DMS53 treated with DMSO at 0.1 percent for 48 hours (cell line): ENCODE results near the gene SPATA16.

Source experiments
- DNase-seq: peaks from one replicate; lab custom pipeline; 2025; ENCODE audit not compliant: unreplicated experiment; lab: John Stamatoyannopoulos, UW

SPATA16 gene

GRCh38 chr3:172846103-172846561 is 294.9 kb downstream of the SPATA16 start:
- no peak for DNase-seq

GRCh38 chr3:172844428-172844827 is 296.6 kb downstream of the SPATA16 start:
- no peak for DNase-seq

- no peak for DNase-seq
Measured at GRCh38 chr3:172840913-172841312, 300.1 kb downstream of the SPATA16 start.

GRCh38 chr3:172840463-172840862 is 300.6 kb downstream of the SPATA16 start:
- DNase-seq: no peak

GRCh38 chr3:172839679-172840078 is 301.4 kb downstream of the SPATA16 start:
- no peak for DNase-seq
